T-helper 1 cell treated with Interleukin-12 subunit alpha and Interleukin-12 subunit beta and Interleukin-4 antibody, amounts not matched to agents 30 μg/mL and 1 μg/mL, for 36 hours (primary cell): ENCODE measurements around the gene MTRF1L.
"Not testable (repeated sequence)": the region's sequence is repeated elsewhere in the genome, so short reads cannot be mapped to it uniquely, and the experiment has no call there.

Experiments
- H3K27ac Mint-ChIP-seq: one replicate; pipeline ENCODE4 v1.8.0; 2021; ENCODE audit warnings: mild to moderate bottlenecking, mixed read lengths
- H3K27me3 Mint-ChIP-seq: one replicate; pipeline ENCODE4 v1.8.0; 2021; ENCODE audit warnings: low read depth, mixed read lengths
- H3K36me3 Mint-ChIP-seq: one replicate; pipeline ENCODE4 v1.8.0; 2021; ENCODE audit warnings: low read depth, mixed read lengths
- H3K4me1 Mint-ChIP-seq: one replicate; pipeline ENCODE4 v1.8.0; 2021; ENCODE audit warnings: low read depth, mixed read lengths
- H3K4me3 Mint-ChIP-seq: one replicate; pipeline ENCODE4 v1.8.0; 2021; ENCODE audit warnings: mild to moderate bottlenecking, moderate library complexity, mixed read lengths
- H3K9me3 Mint-ChIP-seq: one replicate; pipeline ENCODE4 v1.8.0; 2021; ENCODE audit warnings: mixed read lengths

Gene MTRF1L

GRCh38 chr6:153024709-153025017 is 22.2 kb upstream of the MTRF1L start:
- H3K36me3 Mint-ChIP-seq, result no peaks in the 10 kb centered on the region
- H3K4me1 Mint-ChIP-seq, result no peaks in the 10 kb centered on the region
- peaks cover 18% of the 10 kb centered on the region for H3K27me3 Mint-ChIP-seq
- H3K9me3 Mint-ChIP-seq, result no peaks in the 10 kb centered on the region
- H3K4me3 Mint-ChIP-seq, result no peak overlapping the region
- no peak overlapping the region for H3K27ac Mint-ChIP-seq

- Mint-ChIP-seq H3K36me3 (no peaks in the 10 kb centered on the region), H3K4me1 (no peaks in the 10 kb centered on the region), H3K27ac (no peak overlapping the region), H3K27me3 (peaks cover 18% of the 10 kb centered on the region), H3K4me3 (no peak overlapping the region), H3K9me3 (no peaks in the 10 kb centered on the region)
Measured at GRCh38 chr6:153023977-153024708, 21.6 kb upstream of the MTRF1L start.

- Mint-ChIP-seq H3K27me3 (peaks cover 24% of the 10 kb centered on the region), H3K4me1 (no peaks in the 10 kb centered on the region), H3K27ac (no peak overlapping the region), H3K4me3 (no peak overlapping the region), H3K9me3 (no peaks in the 10 kb centered on the region), H3K36me3 (no peaks in the 10 kb centered on the region)
Measured at GRCh38 chr6:153018355-153018754, 15.8 kb upstream of the MTRF1L start.

- H3K4me1 Mint-ChIP-seq, result no peaks in the 10 kb centered on the region
- no peaks in the 10 kb centered on the region for H3K9me3 Mint-ChIP-seq
- H3K27me3 Mint-ChIP-seq, result peaks cover 26% of the 10 kb centered on the region
- no peak overlapping the region for H3K27ac Mint-ChIP-seq
- no peaks in the 10 kb centered on the region for H3K36me3 Mint-ChIP-seq
- H3K4me3 Mint-ChIP-seq, result no peak overlapping the region
Measured at GRCh38 chr6:153016846-153017245, 14.3 kb upstream of the MTRF1L start.

- H3K4me1 Mint-ChIP-seq, result no peaks in the 10 kb centered on the region
- H3K36me3 Mint-ChIP-seq, result no peaks in the 10 kb centered on the region
- H3K4me3 Mint-ChIP-seq, result no peak overlapping the region
- H3K27me3 Mint-ChIP-seq, result peaks cover 41% of the 10 kb centered on the region
- no peak overlapping the region for H3K27ac Mint-ChIP-seq
- H3K9me3 Mint-ChIP-seq, result no peaks in the 10 kb centered on the region
Measured at GRCh38 chr6:153015094-153015640, 12.7 kb upstream of the MTRF1L start.

GRCh38 chr6:153013438-153013837 is 10.9 kb upstream of the MTRF1L start:
- no peaks in the 10 kb centered on the region for H3K9me3 Mint-ChIP-seq
- no peak overlapping the region for H3K4me3 Mint-ChIP-seq
- H3K27ac Mint-ChIP-seq, result no peak overlapping the region

GRCh38 chr6:153012856-153013255 is 10.3 kb upstream of the MTRF1L start:
- Mint-ChIP-seq H3K36me3 (no peaks in the 10 kb centered on the region), H3K27me3 (peaks cover 50% of the 10 kb centered on the region), H3K9me3 (no peaks in the 10 kb centered on the region), H3K27ac (no peak overlapping the region), H3K4me1 (no peaks in the 10 kb centered on the region), H3K4me3 (no peak overlapping the region)

More at GRCh38 chr6:153013438-153013837, 10.9 kb upstream of the MTRF1L start:
- peaks cover 47% of the 10 kb centered on the region for H3K27me3 Mint-ChIP-seq
- no peaks in the 10 kb centered on the region for H3K4me1 Mint-ChIP-seq
- H3K36me3 Mint-ChIP-seq, result no peaks in the 10 kb centered on the region

- H3K9me3 Mint-ChIP-seq, result peaks cover 3% of the 10 kb centered on the region
- peaks cover 28% of the 10 kb centered on the region for H3K27me3 Mint-ChIP-seq
- H3K4me1 Mint-ChIP-seq, result peaks cover 34% of the 10 kb centered on the region
- peak overlapping the region; percentile 94 for H3K27ac Mint-ChIP-seq
- H3K4me3 Mint-ChIP-seq, result peak overlapping the region; percentile 93
- H3K36me3 Mint-ChIP-seq, result peaks cover 23% of the 10 kb centered on the region
Measured at GRCh38 chr6:153003366-153003690, 819 bp upstream of the MTRF1L start.

- Mint-ChIP-seq H3K4me1 (peaks cover 38% of the 10 kb centered on the region), H3K4me3 (peak overlapping the region; percentile 93), H3K36me3 (peaks cover 27% of the 10 kb centered on the region), H3K27ac (peak overlapping the region; percentile 71), H3K27me3 (peaks cover 25% of the 10 kb centered on the region), H3K9me3 (peaks cover 3% of the 10 kb centered on the region)
Measured at GRCh38 chr6:153001767-153002612, 519 bp downstream of the MTRF1L start.

GRCh38 chr6:153000790-153001189 is 1.7 kb downstream of the MTRF1L start:
- Mint-ChIP-seq H3K4me1 (peaks cover 47% of the 10 kb centered on the region), H3K27me3 (peaks cover 18% of the 10 kb centered on the region), H3K36me3 (peaks cover 34% of the 10 kb centered on the region), H3K4me3 (peak overlapping the region; percentile 93)
- H3K27ac Mint-ChIP-seq, H3K9me3 Mint-ChIP-seq: not testable (repeated sequence)

- peaks cover 13% of the 10 kb centered on the region for H3K27me3 Mint-ChIP-seq
Measured at GRCh38 chr6:153000243-153000642, 2.3 kb downstream of the MTRF1L start.

GRCh38 chr6:152999538-152999937 is 3.0 kb downstream of the MTRF1L start:
- Mint-ChIP-seq H3K27ac (peak overlapping the region; percentile 56), H3K4me3 (peak overlapping the region; percentile 14), H3K36me3 (peaks cover 34% of the 10 kb centered on the region), H3K4me1 (peaks cover 50% of the 10 kb centered on the region)
- not testable (repeated sequence) for H3K9me3 Mint-ChIP-seq, H3K27me3 Mint-ChIP-seq

More at GRCh38 chr6:153000243-153000642, 2.3 kb downstream of the MTRF1L start:
- H3K9me3 Mint-ChIP-seq, result peaks cover 3% of the 10 kb centered on the region
- H3K36me3 Mint-ChIP-seq, result peaks cover 34% of the 10 kb centered on the region
- H3K4me3 Mint-ChIP-seq, result peak overlapping the region; percentile 64
- peak overlapping the region; percentile 22 for H3K27ac Mint-ChIP-seq
- peaks cover 49% of the 10 kb centered on the region for H3K4me1 Mint-ChIP-seq

GRCh38 chr6:152993847-152994246 is 8.7 kb downstream of the MTRF1L start:
- H3K27ac Mint-ChIP-seq, result peak overlapping the region; percentile 63
- no peaks in the 10 kb centered on the region for H3K27me3 Mint-ChIP-seq
- H3K4me3 Mint-ChIP-seq, result no peak overlapping the region
- peaks cover 42% of the 10 kb centered on the region for H3K36me3 Mint-ChIP-seq
- H3K9me3 Mint-ChIP-seq, result no peaks in the 10 kb centered on the region
- H3K4me1 Mint-ChIP-seq, result peaks cover 28% of the 10 kb centered on the region

- no peaks in the 10 kb centered on the region for H3K9me3 Mint-ChIP-seq
- peak overlapping the region; percentile 63 for H3K27ac Mint-ChIP-seq
- H3K27me3 Mint-ChIP-seq, result no peaks in the 10 kb centered on the region
- peaks cover 42% of the 10 kb centered on the region for H3K36me3 Mint-ChIP-seq
- H3K4me3 Mint-ChIP-seq, result no peak overlapping the region
- H3K4me1 Mint-ChIP-seq, result peaks cover 28% of the 10 kb centered on the region
Measured at GRCh38 chr6:152993431-152993830, 9.1 kb downstream of the MTRF1L start.

- Mint-ChIP-seq H3K4me3 (no peak overlapping the region), H3K27me3 (no peaks in the 10 kb centered on the region), H3K36me3 (peaks cover 22% of the 10 kb centered on the region), H3K27ac (peak overlapping the region; percentile 34), H3K4me1 (peaks cover 16% of the 10 kb centered on the region), H3K9me3 (no peaks in the 10 kb centered on the region)
Measured at GRCh38 chr6:152986978-152987377, 15.5 kb downstream of the MTRF1L start.
